Mesenchymal stem cell (in vitro differentiated cells and primary cell): ENCODE data around the gene SERPINB4.

Experiments
- DNase-seq: peaks from one replicate; pipeline ENCODE4 v3.0.0-alpha.2; 2013
- H2AFZ ChIP-seq: one replicate; pipeline ENCODE4 v1.6.1; 2013; ENCODE audit warnings: low read depth, mild to moderate bottlenecking, control low read depth, inconsistent platforms, low read length, moderate library complexity
- H2AK5ac ChIP-seq: 2 replicates; pipeline ENCODE4 v1.6.1; 2013; ENCODE audit warnings: low read length, moderate library complexity, mild to moderate bottlenecking, inconsistent platforms; ENCODE audit not compliant: severe bottlenecking
- H2BK120ac ChIP-seq: one replicate; pipeline ENCODE4 v1.6.1; 2013; ENCODE audit warnings: low read depth, mild to moderate bottlenecking, inconsistent platforms, low read length, moderate library complexity
- H2BK12ac ChIP-seq, 2 experiments: one replicate each; pipeline ENCODE4 v1.6.1; 2013; ENCODE audit warnings: inconsistent platforms in 2 of 2, low read length in 2 of 2, mild to moderate bottlenecking in 2 of 2, moderate library complexity in 2 of 2, control low read depth in 1 of 2
- H2BK15ac ChIP-seq: one replicate; pipeline ENCODE4 v1.6.1; 2013; ENCODE audit warnings: mild to moderate bottlenecking, low read depth, inconsistent platforms; ENCODE audit not compliant: poor library complexity, severe bottlenecking
- H2BK5ac ChIP-seq: 2 replicates; pipeline ENCODE4 v1.6.1; 2013; ENCODE audit warnings: low read depth, mild to moderate bottlenecking, low read length, control low read depth, inconsistent platforms; ENCODE audit not compliant: poor library complexity, severe bottlenecking
- H3K14ac ChIP-seq, 2 experiments: one replicate each; pipeline ENCODE4 v1.6.1; 2013; ENCODE audit warnings: inconsistent platforms in 2 of 2, low read length in 2 of 2, control low read depth in 1 of 2, mild to moderate bottlenecking in 1 of 2, moderate library complexity in 1 of 2
- H3K18ac ChIP-seq, 2 experiments: one replicate each; pipeline ENCODE4 v1.6.1; 2013; ENCODE audit warnings: inconsistent platforms in 2 of 2, low read length in 2 of 2, control low read depth in 1 of 2, low read depth in 1 of 2, mild to moderate bottlenecking in 1 of 2
- H3K23ac ChIP-seq, 2 experiments: one replicate each; pipeline ENCODE4 v1.6.1; 2013; ENCODE audit warnings: inconsistent platforms in 2 of 2, low read length in 2 of 2, mild to moderate bottlenecking in 2 of 2, moderate library complexity in 2 of 2, control low read depth in 1 of 2
- H3K27ac ChIP-seq: 2 replicates; pipeline ENCODE4 v1.5.1; 2013; ENCODE audit warnings: mild to moderate bottlenecking, moderate library complexity, low read length, control low read depth, inconsistent platforms; ENCODE audit not compliant: poor library complexity, severe bottlenecking
- H3K27me3 ChIP-seq, 2 experiments: 2 replicates each; pipeline versions ENCODE4 v1.6.1 to v1.7.0; 2013; ENCODE audit warnings: low read length in 2 of 2, mild to moderate bottlenecking in 2 of 2, moderate library complexity in 2 of 2, control low read depth in 1 of 2, inconsistent platforms in 1 of 2; ENCODE audit not compliant: control insufficient read depth in 1 of 2, insufficient read depth in 1 of 2
- H3K36me3 ChIP-seq, 2 experiments: 2 replicates each; pipeline versions ENCODE4 v1.6.1 to v1.7.0; 2013; ENCODE audit warnings: low read length in 2 of 2, control low read depth in 1 of 2, inconsistent platforms in 1 of 2, low read depth in 1 of 2, mild to moderate bottlenecking in 1 of 2; ENCODE audit not compliant: insufficient read depth in 2 of 2, control insufficient read depth in 1 of 2
- H3K4ac ChIP-seq, 2 experiments: one replicate each; pipeline ENCODE4 v1.6.1; 2013; ENCODE audit warnings: inconsistent platforms in 2 of 2, low read length in 2 of 2, mild to moderate bottlenecking in 2 of 2, moderate library complexity in 2 of 2, control low read depth in 1 of 2, low read depth in 1 of 2
- H3K4me1 ChIP-seq: 2 replicates; pipeline ENCODE4 v1.6.1; 2013; ENCODE audit warnings: low read depth, low read length, control low read depth; ENCODE audit not compliant: control insufficient read depth, insufficient read depth
- H3K4me2 ChIP-seq: 2 replicates; pipeline ENCODE4 v1.6.1; 2013; ENCODE audit warnings: low read length, mild to moderate bottlenecking, inconsistent platforms; ENCODE audit not compliant: poor library complexity, severe bottlenecking
- H3K4me3 ChIP-seq, 2 experiments: 2 replicates each; pipeline versions ENCODE4 v1.5.1 to v1.7.0; 2013; ENCODE audit warnings: low read length in 2 of 2, mild to moderate bottlenecking in 2 of 2, control low read depth in 1 of 2, low read depth in 1 of 2; ENCODE audit not compliant: insufficient read depth in 1 of 2
- H3K79me1 ChIP-seq: replicated peaks from 2 replicates; pipeline ENCODE4 v1.6.1; 2013; ENCODE audit warnings: mild to moderate bottlenecking, control low read depth, low read length, inconsistent platforms; ENCODE audit not compliant: poor library complexity, severe bottlenecking
- H3K9ac ChIP-seq: 2 replicates; pipeline ENCODE4 v1.7.0; 2013; ENCODE audit warnings: mild to moderate bottlenecking, low read length, moderate library complexity
- H3K9me3 ChIP-seq: 2 replicates; pipeline ENCODE4 v1.7.0; 2013; ENCODE audit warnings: mild to moderate bottlenecking, low read length; ENCODE audit not compliant: control insufficient read depth
- H4K8ac ChIP-seq: one replicate; pipeline ENCODE4 v1.6.1; 2013; ENCODE audit warnings: inconsistent platforms, mild to moderate bottlenecking, low read length, moderate library complexity
- H4K91ac ChIP-seq: one replicate; pipeline ENCODE4 v1.6.1; 2013; ENCODE audit warnings: mild to moderate bottlenecking, low read length, inconsistent platforms
- WGBS: methylation state at CpG from one replicate; pipeline ENCODE4 v1.1.7; 2013; ENCODE audit warnings: mixed read lengths; 5-methylcytosine and 5-hydroxymethylcytosine counted together

The SERPINB4 gene

DNA sequence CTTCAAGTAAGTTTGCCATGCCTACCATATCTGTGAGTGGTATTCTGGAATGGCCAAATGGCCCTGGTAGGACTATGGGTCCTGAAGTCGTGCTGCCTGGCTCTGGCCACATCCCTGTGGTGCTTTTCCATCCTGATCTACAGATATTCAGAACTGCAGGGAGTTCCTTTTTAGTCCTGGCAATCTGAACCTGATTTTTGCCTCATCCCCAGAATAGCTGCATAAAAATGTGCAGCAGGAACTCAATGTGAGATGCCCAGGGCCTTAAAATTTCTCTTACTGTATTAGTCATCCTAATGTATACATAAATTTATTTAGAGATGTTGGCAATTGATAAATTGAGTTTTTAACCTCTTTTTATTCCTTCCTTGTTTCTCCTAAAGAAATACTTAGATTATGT is 51.6 kb downstream of the SERPINB4 start:
- H3K27ac ChIP-seq, result no peak overlapping the region
- H2AK5ac ChIP-seq, result no peak overlapping the region
- no peak overlapping the region for H3K9ac ChIP-seq
- H2BK12ac ChIP-seq, result no peak overlapping the region
- no peak for DNase-seq
- H3K18ac ChIP-seq, result no peak overlapping the region
- no peak overlapping the region for H4K91ac ChIP-seq
- no peak overlapping the region for H2BK5ac ChIP-seq
- H3K9me3 ChIP-seq, result no peaks in the 10 kb centered on the region
- H3K23ac ChIP-seq, result no peak overlapping the region
- no peak overlapping the region for H2AFZ ChIP-seq
- no peak overlapping the region for H2BK120ac ChIP-seq
- H3K4me1 ChIP-seq, result no peaks in the 10 kb centered on the region
- no peaks in the 10 kb centered on the region for H3K79me1 ChIP-seq
- H3K4me3 ChIP-seq, result no peak overlapping the region
- no peak overlapping the region for H4K8ac ChIP-seq
- no peak overlapping the region for H2BK15ac ChIP-seq
- WGBS, result 42% methylated on average over 1 of the region's 1 CpG
- H3K14ac ChIP-seq, result no peak overlapping the region
- no peak overlapping the region for H3K4ac ChIP-seq
- H3K27me3 ChIP-seq, result no peaks in the 10 kb centered on the region
- H3K36me3 ChIP-seq, result no peaks in the 10 kb centered on the region
- H3K4me2 ChIP-seq, result no peak overlapping the region

GRCh38 chr18:63591725-63592124 is 52.3 kb downstream of the SERPINB4 start:
- no CpG with 5 or more reads among the region's 3 CpGs for WGBS
- H2AFZ ChIP-seq, result no peak overlapping the region
- H3K9me3 ChIP-seq, result no peaks in the 10 kb centered on the region
- no peak overlapping the region for H2BK120ac ChIP-seq
- H3K27me3 ChIP-seq, result no peaks in the 10 kb centered on the region
- H3K36me3 ChIP-seq, result no peaks in the 10 kb centered on the region
- no peak overlapping the region for H2AK5ac ChIP-seq
- no peak overlapping the region for H2BK15ac ChIP-seq
- H3K14ac ChIP-seq, result no peak overlapping the region
- no peak overlapping the region for H3K23ac ChIP-seq
- H3K4me2 ChIP-seq, result no peak overlapping the region
- H3K9ac ChIP-seq, result no peak overlapping the region
- no peak overlapping the region for H3K4ac ChIP-seq
- H3K27ac ChIP-seq, result no peak overlapping the region
- H3K4me3 ChIP-seq, result no peak overlapping the region
- H4K8ac ChIP-seq, result no peak overlapping the region
- H3K4me1 ChIP-seq, result no peaks in the 10 kb centered on the region
- no peak overlapping the region for H3K18ac ChIP-seq
- DNase-seq, result no peak
- no peak overlapping the region for H2BK12ac ChIP-seq
- no peak overlapping the region for H2BK5ac ChIP-seq
- no peaks in the 10 kb centered on the region for H3K79me1 ChIP-seq
- H4K91ac ChIP-seq, result no peak overlapping the region

- Histone ChIP-seq H2BK5ac (no peak overlapping the region), H3K4me1 (no peaks in the 10 kb centered on the region), H2AK5ac (no peak overlapping the region), H2AFZ (no peak overlapping the region), H2BK15ac (no peak overlapping the region), H2BK120ac (no peak overlapping the region), H3K4me3 (no peak overlapping the region), H4K8ac (no peak overlapping the region), H3K18ac (no peak overlapping the region), H3K27me3 (no peaks in the 10 kb centered on the region), H3K23ac (no peak overlapping the region), H4K91ac (no peak overlapping the region), H3K14ac (no peak overlapping the region), H3K36me3 (no peaks in the 10 kb centered on the region), H3K79me1 (no peaks in the 10 kb centered on the region), H3K27ac (no peak overlapping the region), H3K9me3 (no peaks in the 10 kb centered on the region), H3K4me2 (no peak overlapping the region), H3K4ac (no peak overlapping the region), H2BK12ac (no peak overlapping the region), H3K9ac (no peak overlapping the region)
- DNase-seq, result no peak
- 69% methylated on average over 2 of the region's 3 CpGs for WGBS
These were observed 52.9 kb downstream of the SERPINB4 start for GRCh38 chr18:63590966-63591695.

DNA sequence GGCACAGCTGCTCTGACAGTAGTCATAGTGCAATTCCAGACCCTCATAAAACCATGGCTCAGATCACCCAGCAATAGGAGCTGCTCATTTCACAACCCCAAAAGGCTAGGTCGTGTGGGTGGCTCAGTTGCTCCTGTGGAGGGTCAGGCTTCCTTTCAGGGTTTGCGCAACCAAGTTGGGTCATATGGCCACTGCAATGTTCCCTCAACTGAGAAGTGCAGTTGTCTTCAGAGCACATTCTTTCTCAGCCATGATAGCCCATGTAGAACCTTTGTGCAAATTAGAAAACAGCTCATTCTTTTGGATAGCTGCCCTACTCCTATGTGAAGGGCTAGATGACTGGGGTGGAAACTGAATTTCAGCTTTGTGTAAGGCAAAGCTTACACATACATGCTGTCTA is 53.7 kb downstream of the SERPINB4 start:
- no peak overlapping the region for H3K14ac ChIP-seq
- H3K27ac ChIP-seq, result no peak overlapping the region
- no peak overlapping the region for H3K9ac ChIP-seq
- no peak overlapping the region for H3K4ac ChIP-seq
- no peaks in the 10 kb centered on the region for H3K9me3 ChIP-seq
- no peak overlapping the region for H2BK12ac ChIP-seq
- no peak overlapping the region for H3K18ac ChIP-seq
- no peak overlapping the region for H3K4me3 ChIP-seq
- no peaks in the 10 kb centered on the region for H3K79me1 ChIP-seq
- H2BK5ac ChIP-seq, result no peak overlapping the region
- H3K36me3 ChIP-seq, result no peaks in the 10 kb centered on the region
- H4K8ac ChIP-seq, result no peak overlapping the region
- H2BK15ac ChIP-seq, result no peak overlapping the region
- H3K4me2 ChIP-seq, result no peak overlapping the region
- peaks cover 0 to 2% of the 10 kb centered on the region in 2 experiments for H3K27me3 ChIP-seq
- no peak overlapping the region for H2BK120ac ChIP-seq
- DNase-seq, result no peak
- H4K91ac ChIP-seq, result no peak overlapping the region
- no peak overlapping the region for H3K23ac ChIP-seq
- H2AK5ac ChIP-seq, result no peak overlapping the region
- 62% methylated on average over 2 of the region's 2 CpGs for WGBS
- no peak overlapping the region for H2AFZ ChIP-seq
- no peaks in the 10 kb centered on the region for H3K4me1 ChIP-seq
